ENCODE results near the gene ACTR2. TPM values are rescaled to one million over a fixed set of nuclear protein-coding genes. Genes with fewer than 3 reads are reported as not detected.
"Not testable (repeated sequence)": the region's sequence is repeated elsewhere in the genome, so short reads cannot be mapped to it uniquely, and the experiment has no call there.

The ACTR2 gene
- total RNA-seq, 4 donors from 2014 or later, result 85.2 to 115 (median 99.1) TPM

GRCh38 chr2:65240657-65241056 lies 13.0 kb downstream of the ACTR2 start:
- Histone ChIP-seq H3K27me3 (no peaks in the 10 kb centered on the region), H3K4me3 (no peak overlapping the region), H3K4me1 (peaks cover 10 to 27% (median 18%) of the 10 kb centered on the region in 4 donors), H3K9me3 (no peaks in the 10 kb centered on the region), H3K36me3 (peaks cover 0 to 43% (median 23%) of the 10 kb centered on the region in 4 donors), H3K27ac (replicated peaks in 1 of 4) (no peak overlapping the region)
- intact Hi-C loops (cut with DNase I), result no loop called here
- WGBS, result 89% methylated on average over 3 of the region's 3 CpGs
- DNase-seq (ENCODE audit: extremely low spot score), result no peak
- TF ChIP-seq CTCF (IDR thresholded peaks at IDR 0.05) (no peak), POLR2A (IDR thresholded peaks at IDR 0.05; ENCODE audit: low read depth) (no peak), POLR2AphosphoS5 (IDR thresholded peaks at IDR 0.05) (no peak), EP300 (IDR thresholded peaks at IDR 0.05) (no peak)

- intact Hi-C loops (cut with DNase I); H3K27me3 ChIP-seq; H3K27ac ChIP-seq (replicated peaks in 1 of 4); DNase-seq (ENCODE audit: extremely low spot score); H3K9me3 ChIP-seq; H3K4me1 ChIP-seq; H3K4me3 ChIP-seq: not testable (repeated sequence)
- 69% methylated on average over 2 of the region's 2 CpGs for WGBS
- H3K36me3 ChIP-seq, result peaks cover 0 to 59% (median 38%) of the 10 kb centered on the region in 4 donors
Observed at GRCh38 chr2:65244452-65244851, 16.8 kb downstream of the ACTR2 start.

- Histone ChIP-seq H3K4me1 (no peaks in the 10 kb centered on the region), H3K9me3 (no peaks in the 10 kb centered on the region), H3K4me3 (no peak overlapping the region), H3K27ac (replicated peaks in 1 of 4) (no peak overlapping the region), H3K27me3 (no peaks in the 10 kb centered on the region), H3K36me3 (peaks cover 12 to 68% (median 52%) of the 10 kb centered on the region in 4 donors)
- intact Hi-C loops (cut with DNase I), result no loop called here
- no peak for TF ChIP-seq CTCF (IDR thresholded peaks at IDR 0.05)
- no peak for TF ChIP-seq POLR2A (IDR thresholded peaks at IDR 0.05; ENCODE audit: low read depth)
- no peak for TF ChIP-seq POLR2AphosphoS5 (IDR thresholded peaks at IDR 0.05)
- no peak for TF ChIP-seq EP300 (IDR thresholded peaks at IDR 0.05)
- DNase-seq (ENCODE audit: extremely low spot score), result no peak
Observed at GRCh38 chr2:65252640-65253039, 25.0 kb downstream of the ACTR2 start.

- TF ChIP-seq POLR2A (IDR thresholded peaks at IDR 0.05; ENCODE audit: low read depth), result no peak
- TF ChIP-seq POLR2AphosphoS5 (IDR thresholded peaks at IDR 0.05), result no peak
- TF ChIP-seq EP300 (IDR thresholded peaks at IDR 0.05), result no peak
- no peak for TF ChIP-seq CTCF (IDR thresholded peaks at IDR 0.05)
- H3K36me3 ChIP-seq, result peaks cover 12 to 82% (median 54%) of the 10 kb centered on the region in 4 donors
- no peak for DNase-seq (ENCODE audit: extremely low spot score)
- no peak overlapping the region for H3K4me3 ChIP-seq
- H3K27ac ChIP-seq (replicated peaks in 1 of 4), result no peak overlapping the region
- H3K9me3 ChIP-seq, result no peaks in the 10 kb centered on the region
- intact Hi-C loops (cut with DNase I), result no loop called here
- no peaks in the 10 kb centered on the region for H3K27me3 ChIP-seq
- WGBS, result 90% methylated on average over 6 of the region's 6 CpGs
- peaks cover 0 to 10% (median 0%) of the 10 kb centered on the region in 4 donors for H3K4me1 ChIP-seq
Observed at GRCh38 chr2:65255356-65255755, 27.7 kb downstream of the ACTR2 start.

- 85% methylated on average over 1 of the region's 1 CpG for WGBS
- intact Hi-C loops (cut with DNase I), result no loop called here
- Histone ChIP-seq H3K27ac (replicated peaks in 1 of 4) (no peak overlapping the region), H3K4me1 (peaks cover 0 to 10% (median 0%) of the 10 kb centered on the region in 4 donors), H3K27me3 (no peaks in the 10 kb centered on the region), H3K36me3 (peaks cover 12 to 87% (median 54%) of the 10 kb centered on the region in 4 donors), H3K4me3 (no peak overlapping the region), H3K9me3 (no peaks in the 10 kb centered on the region)
- DNase-seq (ENCODE audit: extremely low spot score), result no peak
- TF ChIP-seq POLR2AphosphoS5 (IDR thresholded peaks at IDR 0.05), result no peak
- no peak for TF ChIP-seq EP300 (IDR thresholded peaks at IDR 0.05)
- no peak for TF ChIP-seq POLR2A (IDR thresholded peaks at IDR 0.05; ENCODE audit: low read depth)
- TF ChIP-seq CTCF (IDR thresholded peaks at IDR 0.05), result peak in 1 of 3 experiments; percentile 16
Observed at GRCh38 chr2:65256054-65256453, 28.4 kb downstream of the ACTR2 start.

GRCh38 chr2:65257866-65258265 lies 30.2 kb downstream of the ACTR2 start:
- H3K27me3 ChIP-seq; intact Hi-C loops (cut with DNase I); H3K4me3 ChIP-seq; DNase-seq (ENCODE audit: extremely low spot score); H3K27ac ChIP-seq (replicated peaks in 1 of 4); H3K9me3 ChIP-seq: not testable (repeated sequence)
- H3K36me3 ChIP-seq, result peaks cover 12 to 87% (median 47%) of the 10 kb centered on the region in 4 donors
- peaks cover 0 to 10% (median 0%) of the 10 kb centered on the region in 4 donors for H3K4me1 ChIP-seq
